GM21447 (cell line): ENCODE measurements around the gene SARNP.
"Not testable (repeated sequence)": the region's sequence is repeated elsewhere in the genome, so short reads cannot be mapped to it uniquely, and the experiment has no call there.

Experiments
- ATAC-seq: cut with Tn5 transposase; IDR thresholded peaks from one replicate; pipeline ENCODE4 v1.9.1; 2021; ENCODE audit not compliant: unreplicated experiment

SARNP gene

GRCh38 chr12:55839345-55840140, 22.0 kb upstream of the SARNP start:
- no peak for ATAC-seq

- ATAC-seq = no peak
Observed at GRCh38 chr12:55838361-55838760, 20.8 kb upstream of the SARNP start.

GRCh38 chr12:55834400-55834799, 16.9 kb upstream of the SARNP start:
- not testable (repeated sequence) for ATAC-seq

GRCh38 chr12:55833056-55833455, 15.5 kb upstream of the SARNP start:
- ATAC-seq = no peak

- no peak for ATAC-seq
Observed at GRCh38 chr12:55831447-55831815, 13.9 kb upstream of the SARNP start.

GRCh38 chr12:55830601-55831446, 13.3 kb upstream of the SARNP start:
- ATAC-seq = no peak

- ATAC-seq = peak; percentile 25
Observed at GRCh38 chr12:55829967-55830600, 12.6 kb upstream of the SARNP start.

GRCh38 chr12:55828357-55828756, 10.8 kb upstream of the SARNP start:
- ATAC-seq = no peak

GRCh38 chr12:55827806-55828205, 10.3 kb upstream of the SARNP start:
- no peak for ATAC-seq

GRCh38 chr12:55824726-55825125, 7.2 kb upstream of the SARNP start:
- no peak for ATAC-seq

- no peak for ATAC-seq
Observed at GRCh38 chr12:55823419-55823818, 5.9 kb upstream of the SARNP start.

- no peak for ATAC-seq
Observed at GRCh38 chr12:55822228-55822627, 4.7 kb upstream of the SARNP start.

GRCh38 chr12:55820679-55821078, 3.2 kb upstream of the SARNP start:
- ATAC-seq = no peak

- ATAC-seq = no peak
Observed at GRCh38 chr12:55818886-55819285, 1.4 kb upstream of the SARNP start.

GRCh38 chr12:55818140-55818728, 710 bp upstream of the SARNP start:
- ATAC-seq = peak; percentile 28

GRCh38 chr12:55816881-55817344, 611 bp downstream of the SARNP start:
- ATAC-seq = no peak

- no peak for ATAC-seq
Observed at GRCh38 chr12:55815473-55815872, 2.1 kb downstream of the SARNP start.

GRCh38 chr12:55814257-55814656, 3.3 kb downstream of the SARNP start:
- ATAC-seq = no peak

- no peak for ATAC-seq
Observed at GRCh38 chr12:55812088-55812487, 5.4 kb downstream of the SARNP start.

- no peak for ATAC-seq
Observed at GRCh38 chr12:55809274-55809673, 8.2 kb downstream of the SARNP start.

- no peak for ATAC-seq
Observed at GRCh38 chr12:55806982-55807381, 10.5 kb downstream of the SARNP start.
